DMS79 treated with DMSO at 0.1 percent for 48 hours (cell line): ENCODE results near the gene RPS13.
"Not testable (repeated sequence)": the region's sequence is repeated elsewhere in the genome, so short reads cannot be mapped to it uniquely, and the experiment has no call there.

ENCODE experiments used
- DNase-seq: peaks from one replicate; lab custom pipeline; 2025; lab: John Stamatoyannopoulos, UW

The RPS13 gene

DNA sequence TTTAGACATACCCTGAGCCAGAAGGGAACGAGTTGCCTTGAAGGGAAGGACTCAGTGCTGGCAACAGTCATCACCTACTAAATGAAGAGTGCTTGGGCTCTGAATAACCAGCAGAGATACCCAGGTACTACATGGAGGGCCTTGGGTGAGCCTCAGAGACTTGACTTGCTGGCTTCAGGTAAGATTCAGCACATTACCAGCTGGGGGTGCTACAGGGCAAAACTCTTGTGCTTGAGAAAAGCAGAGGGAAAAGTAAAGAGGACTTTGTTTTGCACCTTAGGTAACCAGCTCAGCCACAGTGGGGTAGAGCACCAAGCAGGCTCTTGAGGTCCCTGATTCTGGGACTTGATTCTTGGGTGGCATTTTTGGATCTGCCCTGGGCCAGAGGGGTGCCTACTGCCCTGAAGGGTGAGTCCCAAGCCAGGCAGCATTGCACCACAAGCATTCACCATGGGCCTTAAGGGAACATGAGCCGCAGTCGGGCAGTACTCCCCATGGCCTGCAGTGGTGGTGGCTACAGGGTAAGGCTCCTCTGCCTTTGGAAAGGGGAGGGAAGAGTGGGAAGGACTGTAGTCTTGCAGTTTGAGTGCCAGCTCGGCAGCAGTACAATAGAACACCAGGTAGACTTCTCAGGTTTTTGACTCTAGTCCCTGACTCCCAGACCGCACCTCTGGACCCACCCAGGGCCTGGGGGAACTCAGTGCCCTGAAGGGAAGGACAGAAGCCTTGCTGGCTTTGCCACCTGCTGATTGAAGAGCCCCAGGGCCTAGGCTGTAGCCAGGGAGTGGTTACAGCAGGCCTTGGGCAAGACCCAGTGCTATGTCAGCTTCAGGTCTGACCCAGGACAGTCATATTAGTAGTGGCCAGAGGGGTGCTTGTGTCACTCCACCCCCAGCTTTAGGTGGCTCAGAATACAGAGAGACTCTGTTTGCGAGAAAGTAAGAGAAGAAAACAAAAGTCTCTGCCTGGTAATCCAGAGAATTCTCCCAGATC is 40.5 kb downstream of the RPS13 start:
- DNase-seq: no peak

- not testable (repeated sequence) for DNase-seq
Observed at GRCh38 chr11:17034027-17034426, 43.4 kb downstream of the RPS13 start.

- no peak for DNase-seq
Observed at GRCh38 chr11:17026487-17027082, 50.9 kb downstream of the RPS13 start.

GRCh38 chr11:17024924-17025323 is 52.5 kb downstream of the RPS13 start:
- DNase-seq: no peak
